GM21360 (cell line): Measurements from ENCODE around the gene OSR1.
A peak's percentile ranks its signal among the peaks of the same experiment; 100 is the strongest.

Experiments used
- ATAC-seq: cut with Tn5 transposase; IDR thresholded peaks from one replicate; pipeline ENCODE4 v1.9.1; 2021; ENCODE audit warnings: mild to moderate bottlenecking, moderate library complexity; ENCODE audit not compliant: unreplicated experiment

OSR1 gene

DNA sequence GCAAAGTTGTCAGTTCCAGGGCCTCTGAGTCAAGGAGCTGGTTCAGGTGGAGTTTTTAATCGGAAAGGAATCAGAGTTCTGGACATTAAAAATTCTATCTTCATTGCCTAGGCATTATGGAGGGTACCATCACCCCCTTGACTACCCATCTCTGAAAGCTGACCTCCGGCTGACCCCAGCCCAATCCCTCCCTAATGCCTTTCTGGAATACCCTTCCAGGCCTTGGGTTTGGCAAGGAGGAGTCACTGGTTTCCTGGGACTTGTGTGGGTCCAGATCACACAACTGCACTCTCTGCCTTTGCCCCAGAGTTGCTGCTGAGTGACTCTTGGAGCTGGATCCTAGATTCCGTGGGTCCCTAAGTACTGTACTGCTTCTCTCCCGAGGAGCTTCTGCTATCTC lies 1.0 kb upstream of the OSR1 start:
- no peak for ATAC-seq

DNA sequence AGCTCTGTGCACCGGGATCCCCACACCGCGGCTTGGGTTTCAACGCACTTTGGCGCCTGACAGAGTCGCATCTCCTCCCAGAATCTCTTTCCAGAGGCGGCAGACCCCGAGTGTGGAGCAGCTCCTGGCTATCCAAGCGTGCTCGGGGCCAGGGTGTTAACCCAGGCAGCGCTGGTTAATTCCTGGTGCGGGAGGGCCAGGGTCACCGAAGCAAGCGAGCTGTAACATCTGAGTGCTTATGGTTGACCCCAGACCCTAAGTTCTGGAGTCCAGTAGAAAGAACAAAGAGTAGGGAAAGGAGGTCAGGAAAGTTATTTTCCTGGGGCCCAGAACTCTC lies 566 bp upstream of the OSR1 start:
- no peak for ATAC-seq

DNA sequence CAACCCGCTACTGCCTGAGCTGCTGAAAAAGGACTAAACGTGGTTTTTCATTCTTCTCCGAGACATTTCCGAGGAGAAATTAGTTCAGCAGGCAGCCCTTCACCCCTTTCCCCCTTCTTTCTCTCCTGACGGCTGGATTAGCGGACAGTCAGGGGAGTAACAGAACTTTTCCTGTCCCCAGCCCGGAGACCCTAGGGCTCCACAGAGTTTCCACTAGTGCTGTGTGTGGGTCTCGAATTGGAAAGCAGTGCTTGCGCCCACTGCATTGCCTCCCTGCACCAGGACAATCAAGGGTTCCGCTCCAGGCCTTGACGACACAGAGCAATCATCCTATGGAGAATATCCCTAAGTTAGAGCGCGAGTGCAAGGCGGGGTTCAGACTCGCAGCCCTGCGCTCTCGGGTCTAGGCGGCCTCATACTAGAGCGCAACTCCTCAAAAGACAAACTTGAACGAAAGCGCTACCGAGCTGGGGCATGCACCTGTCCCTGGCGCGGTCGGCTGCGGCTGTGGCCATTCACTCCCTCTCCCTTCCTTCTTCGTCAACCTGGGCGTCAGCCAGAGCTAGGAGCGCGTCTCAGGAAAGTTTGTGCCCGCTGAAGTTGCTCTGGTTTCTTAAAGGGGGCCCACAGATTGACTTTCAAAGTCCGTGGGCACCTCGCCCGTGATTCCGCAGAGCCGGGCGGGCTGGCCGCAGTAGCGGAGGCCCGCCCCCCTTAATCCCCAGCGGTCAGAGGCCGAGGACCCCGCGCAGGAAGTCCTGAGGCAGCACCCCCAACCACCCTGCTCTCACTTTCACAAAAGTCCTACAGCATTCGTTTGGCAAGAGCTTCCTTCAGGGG lies 801 bp downstream of the OSR1 start:
- no peak for ATAC-seq

DNA sequence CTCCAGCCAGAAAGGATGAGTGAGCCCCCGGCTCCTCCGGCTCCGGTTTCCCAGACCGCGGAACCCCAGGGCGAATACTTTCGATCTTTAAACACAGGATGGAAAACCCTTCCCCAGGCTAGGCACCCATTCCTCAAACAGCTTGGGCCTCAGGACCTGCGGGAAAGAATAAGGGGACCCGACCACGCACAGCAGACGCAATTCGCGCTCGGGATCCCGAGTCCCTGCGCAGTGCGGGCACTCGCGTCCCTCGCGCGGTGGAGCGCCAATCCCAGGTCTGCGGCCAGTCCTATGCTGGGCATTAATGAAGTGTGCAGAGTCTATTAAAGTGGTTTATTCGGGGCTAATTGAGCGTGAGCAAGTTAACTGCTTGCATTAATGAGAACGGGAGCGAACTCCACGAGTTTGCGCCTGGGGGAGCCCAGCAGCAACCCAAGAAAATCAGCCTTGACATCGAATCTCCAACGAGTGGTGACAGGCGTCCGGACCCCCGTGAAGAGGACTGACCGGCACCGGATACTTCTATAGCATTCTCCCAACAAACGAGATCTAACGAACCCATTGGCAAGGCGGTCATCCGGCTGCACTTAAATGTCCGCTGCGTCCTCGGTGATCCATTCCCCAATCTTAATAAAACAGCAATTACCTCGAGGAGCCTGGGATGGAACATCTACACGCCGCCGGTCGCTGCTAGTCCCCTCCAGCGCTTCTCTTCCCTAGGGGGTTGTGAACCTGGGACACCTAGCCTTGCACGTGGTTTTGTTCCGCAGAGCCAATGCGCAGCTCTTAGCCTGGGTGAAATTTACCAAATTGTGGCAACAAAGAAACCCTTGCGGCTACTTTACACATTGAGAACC lies 1.6 kb downstream of the OSR1 start:
- no peak for ATAC-seq

DNA sequence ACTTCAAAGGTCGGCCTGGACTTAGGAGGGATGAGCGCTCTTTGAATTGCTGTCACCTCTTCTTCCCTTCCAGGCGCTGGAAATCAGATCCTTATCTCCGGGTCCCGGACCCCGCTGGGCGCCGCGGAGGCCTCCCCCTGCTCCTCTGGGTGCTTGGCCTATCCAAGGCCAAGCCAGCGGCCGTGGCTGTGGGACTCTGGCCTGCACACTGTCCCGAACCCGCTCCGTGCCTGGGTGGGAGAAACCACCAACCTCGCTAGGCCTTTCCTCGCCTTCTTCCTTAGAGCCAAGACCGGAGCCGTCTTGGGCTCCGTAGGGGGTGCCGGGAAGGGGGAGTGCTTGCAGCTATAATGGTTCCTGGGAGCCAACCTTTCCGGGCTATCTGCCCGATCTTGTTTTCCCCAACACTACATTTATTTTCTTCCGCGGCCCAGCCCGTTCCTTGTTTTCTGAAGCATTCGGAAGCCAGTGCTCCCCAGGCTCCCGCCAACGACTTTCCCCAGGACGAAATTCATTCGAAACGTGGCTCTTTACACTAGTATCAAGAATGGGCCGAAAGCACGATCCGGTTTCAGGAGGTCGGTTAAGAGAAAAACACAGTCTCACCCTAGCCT lies 2.4 kb downstream of the OSR1 start:
- no peak for ATAC-seq

DNA sequence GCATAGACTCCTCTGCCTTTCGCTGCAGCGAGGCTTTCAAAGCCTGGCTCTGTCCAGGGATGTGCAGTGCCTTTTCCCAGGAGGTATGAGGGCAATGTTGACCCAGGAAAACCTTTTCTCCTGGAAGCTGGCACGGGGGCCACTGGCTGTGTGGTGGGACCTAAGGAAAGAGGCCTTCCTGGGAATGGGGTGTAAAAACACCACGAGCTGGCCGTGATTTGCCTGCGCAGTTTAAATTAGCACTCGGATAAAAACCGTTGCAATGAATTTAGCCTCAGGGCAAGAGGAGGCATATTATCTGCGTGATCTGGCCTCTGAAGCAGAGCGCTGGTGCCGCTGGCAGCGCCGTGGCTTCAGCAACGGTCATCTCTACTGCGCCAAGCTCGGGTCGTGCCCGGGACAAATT lies 3.0 kb downstream of the OSR1 start:
- ATAC-seq: no peak

DNA sequence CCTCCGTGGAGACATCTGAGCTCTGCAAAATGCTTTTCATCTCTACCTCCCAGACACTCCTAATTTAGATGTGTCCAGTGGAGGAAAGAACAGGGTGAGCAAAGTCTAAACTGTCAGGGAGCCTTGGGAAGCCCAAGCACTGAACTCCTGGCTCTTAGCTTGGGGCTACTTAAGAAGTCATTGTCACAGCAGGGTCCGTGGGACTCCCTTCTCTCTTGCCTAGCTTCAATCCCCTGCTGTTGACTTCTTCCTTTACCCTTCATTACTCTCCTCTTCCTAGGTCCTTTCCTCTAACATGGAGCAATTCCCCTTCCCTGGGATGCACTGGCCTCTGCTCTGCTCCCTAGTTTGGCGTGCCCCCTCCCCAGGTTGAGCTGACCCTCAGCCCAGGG lies 3.4 kb downstream of the OSR1 start:
- ATAC-seq: no peak

DNA sequence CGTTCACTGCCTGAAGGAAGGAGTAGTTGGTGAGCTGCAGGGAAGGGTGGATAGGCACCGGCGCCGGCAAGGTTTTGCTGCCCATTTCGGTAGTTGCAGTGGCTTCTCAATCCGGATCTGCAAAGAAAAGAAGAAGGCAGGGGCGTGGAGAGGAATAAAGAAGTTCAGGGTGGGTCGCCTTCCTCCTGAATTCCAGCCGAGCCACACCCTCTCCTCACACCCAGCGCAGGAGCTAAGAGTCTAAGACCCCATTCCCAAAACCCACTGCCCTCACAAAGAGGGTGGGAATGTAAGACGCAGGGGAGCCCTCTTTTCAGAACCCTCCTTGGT lies 4.7 kb downstream of the OSR1 start:
- ATAC-seq: no peak

DNA sequence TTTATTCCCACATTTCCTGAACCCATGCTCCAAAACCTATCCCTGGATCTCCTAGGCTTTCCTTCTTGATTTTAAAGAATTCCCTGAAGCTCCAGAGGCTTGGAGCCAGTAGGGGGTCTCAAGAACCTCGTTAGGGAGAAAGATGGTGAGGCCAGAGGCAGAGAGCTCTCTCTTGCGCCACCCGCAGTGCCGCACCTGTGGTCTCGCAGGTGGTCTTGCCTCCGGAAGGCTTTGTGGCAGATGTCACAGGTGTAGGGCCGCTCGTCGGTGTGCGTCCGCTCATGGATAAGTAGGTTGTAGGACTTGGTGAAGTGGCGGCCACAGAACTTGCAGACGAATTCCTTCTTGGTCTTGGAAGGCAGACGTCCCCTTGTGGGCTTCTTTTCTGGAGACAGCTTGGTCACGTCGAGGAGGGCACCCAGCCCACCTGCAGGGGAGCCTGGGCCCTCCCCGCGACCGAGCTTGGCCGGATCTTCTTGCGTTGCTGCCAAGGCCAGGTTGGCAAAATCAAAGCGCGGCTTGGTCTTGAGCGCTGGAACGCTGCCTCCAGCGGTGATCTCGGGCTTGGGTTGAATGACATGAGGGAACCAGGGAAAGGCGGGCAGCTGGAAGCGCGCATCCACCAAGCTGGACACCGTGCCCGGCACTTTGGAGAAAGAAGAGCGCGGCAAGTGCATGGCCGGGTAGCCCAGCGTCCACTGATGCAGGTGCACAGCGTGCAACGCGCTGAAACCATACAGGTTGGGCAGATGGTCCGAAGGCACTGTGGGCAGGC lies 5.3 kb downstream of the OSR1 start:
- no peak for ATAC-seq

DNA sequence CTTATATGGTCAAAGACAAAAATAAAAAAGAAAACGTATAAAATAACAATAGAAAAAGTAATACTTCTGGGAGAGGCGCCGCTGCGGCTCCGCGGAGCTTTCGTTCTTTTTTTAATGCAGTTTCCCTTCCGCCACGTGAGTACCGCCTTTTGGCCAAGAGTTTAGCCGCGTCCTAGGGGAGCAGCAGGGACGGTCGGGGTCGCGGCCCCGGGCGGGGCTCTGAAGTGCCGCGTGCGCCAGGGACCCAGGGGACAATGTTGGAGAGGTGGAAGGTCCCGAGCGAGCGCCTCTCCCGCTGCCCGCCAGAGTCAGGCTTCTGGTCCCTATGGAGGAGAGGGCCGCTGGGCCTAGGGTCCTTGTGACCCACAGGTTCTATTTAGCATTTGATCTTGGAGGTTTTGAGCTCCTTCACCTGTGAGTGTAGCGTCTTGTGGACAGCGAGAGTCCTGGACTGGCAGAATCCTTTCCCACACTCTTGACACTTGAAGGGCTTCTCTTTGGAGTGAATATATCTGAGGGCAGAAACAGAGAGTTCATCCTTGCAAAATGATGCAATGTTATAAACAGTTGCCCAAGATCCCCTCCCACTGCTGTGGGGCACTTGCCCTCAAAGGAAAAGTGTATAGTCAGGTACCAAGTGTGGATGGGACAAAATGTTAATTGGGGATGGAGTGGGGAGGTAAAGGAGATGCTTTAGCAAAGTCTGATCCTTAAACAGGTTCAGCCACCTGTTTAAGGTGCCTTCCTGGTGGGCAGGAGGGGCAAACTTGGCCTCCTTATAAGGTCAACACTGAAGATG lies 6.3 kb downstream of the OSR1 start:
- no peak for ATAC-seq

DNA sequence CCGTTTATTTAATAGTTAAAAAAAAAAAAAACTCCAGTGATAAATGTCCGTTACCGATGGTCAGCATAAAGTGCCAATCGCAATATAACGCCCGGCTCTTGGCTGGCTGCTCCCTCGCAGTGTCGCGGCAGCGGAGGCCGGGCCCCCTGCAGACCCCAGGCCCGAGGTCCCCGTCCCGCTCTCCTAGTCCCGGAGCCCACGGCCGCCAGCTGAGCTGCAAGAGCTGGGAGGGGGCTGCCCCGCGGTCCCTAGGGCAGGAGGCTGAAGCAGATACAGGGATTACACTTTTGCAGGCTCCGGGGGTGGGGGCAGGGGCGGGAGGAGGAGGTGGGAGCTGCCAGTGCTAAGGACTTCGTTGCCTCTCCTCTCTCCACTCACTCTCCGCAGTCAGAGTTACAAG lies 6.9 kb downstream of the OSR1 start:
- no peak for ATAC-seq

DNA sequence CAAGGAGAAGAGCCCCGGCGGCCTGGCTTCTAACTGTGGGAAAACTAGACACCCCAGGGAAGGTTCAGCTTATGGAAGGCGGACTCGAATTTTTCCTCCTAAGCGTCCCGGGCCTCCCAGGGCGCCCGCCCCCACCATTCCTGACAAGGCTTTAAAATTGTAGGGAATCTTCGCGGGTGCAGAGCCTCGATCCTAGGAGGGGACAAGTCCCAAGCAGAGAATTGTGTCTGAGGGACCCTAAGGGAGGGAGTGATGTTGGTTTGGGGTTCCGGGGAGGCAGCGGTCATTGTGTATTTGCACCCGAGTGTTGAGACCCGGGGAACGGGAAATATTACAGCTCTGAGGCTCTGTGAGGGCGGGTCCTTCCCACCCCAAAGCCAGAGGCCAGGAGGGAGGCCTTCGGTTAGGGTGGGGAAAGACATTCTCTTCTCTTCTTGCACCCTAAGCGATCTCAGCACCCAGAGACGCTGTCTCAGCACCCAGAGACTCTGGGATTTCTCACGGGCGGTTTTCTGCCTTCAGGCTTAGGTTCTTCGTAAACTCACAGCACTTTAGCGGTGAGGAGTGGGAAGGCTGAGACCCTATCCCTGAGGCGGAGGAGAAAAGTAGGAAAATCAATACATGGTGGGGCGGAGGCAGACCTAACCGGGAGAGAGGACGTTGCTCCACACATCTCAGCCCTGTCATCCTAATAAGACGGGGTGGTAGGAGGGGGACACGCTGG lies 7.6 kb downstream of the OSR1 start:
- no peak for ATAC-seq

DNA sequence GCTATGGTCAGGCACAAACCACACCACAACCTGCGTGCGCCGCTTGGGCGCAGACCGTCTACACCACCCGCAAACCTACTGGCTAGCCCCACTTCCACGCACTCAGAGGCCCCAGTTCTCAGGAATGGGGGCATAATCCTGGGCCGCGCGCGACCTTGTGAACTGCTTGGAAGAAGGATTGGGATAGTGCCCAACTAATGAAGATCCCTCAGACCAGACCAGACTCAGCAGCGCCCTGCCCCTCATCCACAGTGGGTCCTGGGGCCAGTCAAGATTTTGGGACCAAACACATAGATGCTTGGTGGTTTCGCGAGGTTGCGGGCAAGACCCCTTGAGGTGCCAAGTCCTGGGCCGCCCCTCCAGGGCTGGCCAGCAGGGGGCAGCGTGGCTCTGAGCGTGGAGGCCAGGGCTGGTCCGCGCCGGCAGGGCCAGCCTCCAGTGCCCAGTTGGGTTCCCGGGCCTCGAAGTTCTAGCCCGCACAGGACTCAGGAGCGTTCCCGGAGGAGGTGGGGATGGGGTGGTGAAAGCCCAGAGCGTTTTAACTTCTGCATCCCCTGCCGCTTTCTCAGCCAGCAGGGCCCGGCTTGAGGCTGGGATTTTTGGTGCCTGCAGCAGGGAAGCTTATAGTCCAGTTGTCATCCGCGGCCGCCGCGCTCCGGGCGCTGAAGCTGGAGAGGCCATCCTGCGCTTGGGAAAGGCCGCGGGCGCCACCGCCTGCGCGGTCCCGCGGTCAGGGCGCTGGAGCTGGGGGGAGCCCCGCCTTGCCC lies 8.3 kb downstream of the OSR1 start:
- no peak for ATAC-seq

DNA sequence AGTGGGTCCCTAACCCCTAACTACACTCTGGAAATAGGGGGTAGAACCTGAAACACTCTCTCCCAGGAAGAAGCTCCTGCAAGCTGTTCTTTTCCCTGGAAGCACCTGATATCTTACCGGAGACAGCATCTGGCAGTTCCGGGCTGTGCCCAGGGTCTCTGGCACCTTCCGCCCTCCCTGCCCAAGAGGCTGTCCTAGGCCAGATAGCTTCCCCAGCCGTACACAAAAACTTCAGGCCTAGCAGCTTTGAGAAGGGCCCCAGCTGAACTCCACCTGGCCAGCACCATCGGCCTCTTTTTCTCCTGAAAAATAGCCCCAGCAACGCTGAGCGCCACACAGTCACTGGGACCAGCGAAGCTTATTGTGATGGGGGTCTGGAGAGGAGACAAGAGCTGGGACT lies 9.7 kb downstream of the OSR1 start:
- no peak for ATAC-seq

DNA sequence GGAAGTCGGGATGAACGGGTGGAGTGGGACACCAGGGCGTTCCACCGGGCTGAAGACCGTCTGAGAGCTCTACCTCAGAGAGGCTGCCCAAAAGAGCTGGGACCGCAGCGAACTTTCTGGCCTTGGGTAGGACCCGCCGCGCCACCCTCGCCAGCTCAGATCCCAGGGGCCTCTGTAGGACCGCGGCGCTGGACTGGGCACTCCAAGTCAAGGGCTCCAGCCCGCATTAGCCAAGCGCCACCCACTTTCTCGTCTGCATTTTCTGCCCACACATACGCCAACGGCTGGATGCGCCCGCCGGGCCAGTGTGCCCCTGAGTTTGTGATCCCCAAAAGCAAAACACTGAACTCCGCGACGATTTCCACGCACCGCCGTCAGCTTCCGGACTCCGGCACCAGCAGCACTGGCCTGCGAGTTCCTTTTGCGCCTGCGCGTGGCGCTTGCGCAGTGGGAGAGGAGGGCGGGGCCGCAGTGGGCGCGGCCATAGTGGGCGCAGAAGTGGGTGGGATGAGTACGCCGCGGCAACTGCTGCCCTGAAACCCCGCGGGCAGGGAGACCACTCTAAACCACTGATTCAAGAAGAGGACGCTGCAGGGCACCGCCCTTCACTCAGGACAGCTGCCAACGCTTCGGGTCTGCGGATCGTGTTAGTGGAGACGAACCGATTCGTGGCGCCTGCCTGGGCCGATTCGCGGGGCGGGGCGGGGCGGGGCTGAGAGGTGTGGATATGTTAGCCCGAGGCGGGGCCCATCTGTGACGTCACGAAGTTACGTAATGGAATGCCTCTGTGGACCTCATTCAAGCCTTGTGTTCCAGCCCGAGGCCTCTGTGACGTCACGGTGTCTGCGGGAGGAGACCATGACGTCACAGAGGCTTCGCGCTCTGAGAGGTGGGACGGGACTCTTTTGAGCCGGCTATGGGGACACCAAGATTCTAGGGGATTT lies 10.5 kb downstream of the OSR1 start:
- ATAC-seq: peak; percentile 91

DNA sequence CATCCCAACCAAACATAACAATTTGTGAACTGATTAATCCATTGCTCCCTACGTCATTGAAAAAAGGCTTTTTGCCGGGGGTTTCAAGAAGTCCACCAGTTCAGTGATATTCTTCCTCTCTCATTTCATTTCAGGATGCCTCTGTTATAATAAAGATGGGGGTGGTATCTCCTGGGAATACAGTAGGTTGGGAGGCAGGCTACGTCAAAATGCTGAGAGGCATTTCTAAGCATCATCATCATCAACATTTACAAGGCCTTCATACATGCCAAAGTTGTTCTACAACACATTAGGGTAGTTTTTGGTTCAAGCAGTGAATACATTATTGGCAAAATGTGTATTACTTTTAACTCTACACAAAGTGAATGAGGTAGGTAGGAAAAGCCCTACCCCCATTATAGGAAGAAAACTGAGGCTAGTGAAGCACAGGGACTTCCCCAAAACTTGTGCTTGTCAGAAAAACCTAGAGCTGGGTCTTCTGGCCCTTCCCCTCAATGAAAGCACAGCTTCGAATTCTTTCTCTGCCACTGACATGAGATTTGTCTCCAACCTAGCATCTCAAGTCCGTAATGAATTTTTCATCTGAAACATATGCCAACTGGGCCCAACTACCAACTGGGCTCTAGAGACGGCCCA lies 11.3 kb downstream of the OSR1 start:
- ATAC-seq: peak; percentile 12

DNA sequence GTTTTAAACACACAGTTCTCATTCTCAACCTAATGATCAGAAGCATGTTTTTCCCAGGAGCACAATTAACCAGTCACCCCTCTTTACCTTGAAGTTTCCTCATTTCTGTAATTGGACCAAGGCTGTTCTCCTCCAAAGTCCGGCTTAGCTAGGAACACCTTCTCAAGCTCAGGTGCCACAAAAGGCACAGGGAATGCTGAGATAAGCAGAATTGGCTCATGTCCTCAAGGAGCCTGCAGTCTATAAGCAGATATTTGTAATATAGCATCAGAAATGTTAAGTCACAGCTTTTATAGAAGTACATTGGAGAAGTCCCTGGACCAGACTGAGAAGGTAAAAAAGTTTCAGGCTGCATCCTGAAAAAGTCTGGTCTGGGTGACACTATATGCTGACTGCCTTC lies 20.7 kb downstream of the OSR1 start:
- ATAC-seq: no peak

DNA sequence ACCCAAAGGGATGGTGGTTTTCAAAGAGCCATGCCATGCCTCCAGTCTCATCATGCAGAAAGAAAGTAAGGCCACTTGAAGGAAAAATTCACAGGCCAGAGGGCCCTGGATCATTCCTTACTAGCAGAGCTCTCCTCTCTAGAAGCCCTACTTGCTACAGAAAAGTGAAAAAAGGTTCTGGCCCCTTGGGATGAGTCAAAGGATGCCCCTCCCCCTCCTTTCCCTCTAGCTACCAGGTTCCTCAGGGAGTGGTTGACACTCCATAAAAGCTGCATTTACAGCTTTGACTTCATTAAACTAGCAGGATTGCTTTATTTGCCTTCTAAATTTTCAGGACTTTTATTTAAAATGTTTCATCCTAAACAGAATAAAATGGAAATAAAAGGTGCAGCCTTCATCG lies 21.2 kb downstream of the OSR1 start:
- ATAC-seq: no peak
